ENCODE results near the gene CREB3L2. TPM values are rescaled to one million over a fixed set of nuclear protein-coding genes. Genes with fewer than 3 reads are reported as not detected.

CREB3L2 gene
- polyA plus RNA-seq, 1 of the 3 experiments (the other 2 are of a cell fraction): 22.9 TPM

DNA sequence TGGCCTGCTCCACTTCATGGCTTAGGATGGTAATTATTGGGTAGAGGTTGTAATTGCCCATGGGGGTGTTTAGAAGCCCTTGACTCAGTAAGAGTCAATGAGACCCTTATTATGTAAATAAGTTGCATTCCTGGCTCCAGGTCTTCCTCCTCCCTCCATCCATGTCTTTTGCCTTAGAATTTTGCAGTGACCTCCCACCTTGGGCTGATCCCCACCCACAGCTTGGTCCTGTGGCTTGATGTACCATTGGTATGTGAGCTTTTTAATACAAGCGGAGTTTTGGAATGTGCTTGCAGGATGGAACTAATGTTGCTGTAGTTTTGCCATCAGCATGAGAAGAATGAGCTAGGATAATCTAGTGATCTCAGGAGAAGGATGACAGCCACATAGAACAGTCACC is 81.9 kb downstream of the CREB3L2 start:
- Histone ChIP-seq H3K9ac (no peak overlapping the region), H3K4me1 (ENCODE audit: control insufficient read depth in 1 of 2, insufficient read depth in 2 of 2, low read depth in 1 of 2, low read length in 1 of 2) (peaks cover 9 to 14% of the 10 kb centered on the region in 2 experiments; a peak in 3 of 4 replicates), H4K20me1 (ENCODE audit: insufficient read depth) (no peaks in the 10 kb centered on the region), H3K27ac (ENCODE audit: low read depth in 2 of 2, low read length in 1 of 2) (no peak overlapping the region), H3K79me2 (ENCODE audit: insufficient read depth) (peaks cover 95% of the 10 kb centered on the region), H3K9me2 (no peaks in the 10 kb centered on the region), H3K4me3 (ENCODE audit: low read depth in 2 of 2, low read length in 1 of 2) (no peak overlapping the region), H3F3A (replicated peaks; ENCODE audit: insufficient read depth) (peaks cover 17% of the 10 kb centered on the region), H3K9me3 (no peaks in the 10 kb centered on the region), H3K36me3 (replicated peaks in 1 of 2; ENCODE audit: control insufficient read depth in 1 of 2, insufficient read depth in 2 of 2, low read length in 1 of 2) (peaks cover 13 to 27% of the 10 kb centered on the region in 2 experiments), H2AFZ (ENCODE audit: low read depth) (no peak overlapping the region), H3K27me3 (ENCODE audit: insufficient read depth) (no peaks in the 10 kb centered on the region), H3K4me2 (no peak overlapping the region)
- no peak for TF ChIP-seq USF1 (IDR thresholded peaks at IDR 0.05; ENCODE audit: borderline replicate concordance, low read depth)
- TF ChIP-seq TAF1 (IDR thresholded peaks at IDR 0.05; ENCODE audit: borderline replicate concordance, low read depth, low read length): no peak
- POLR2A ChIA-PET: no interaction called here
- CTCF ChIA-PET: interaction anchor here (0.6 to 2.2 kb wide), 6 partner anchors 16 to 1114 kb away, joined by 3 to 15 read pairs (median 8); partner anchors contain the start of gene CREB3L2
- 82% methylated on average over 1 of the region's 1 CpG for WGBS (ENCODE audit: low lambda C conversion rate)
- no peak for DNase-seq

DNA sequence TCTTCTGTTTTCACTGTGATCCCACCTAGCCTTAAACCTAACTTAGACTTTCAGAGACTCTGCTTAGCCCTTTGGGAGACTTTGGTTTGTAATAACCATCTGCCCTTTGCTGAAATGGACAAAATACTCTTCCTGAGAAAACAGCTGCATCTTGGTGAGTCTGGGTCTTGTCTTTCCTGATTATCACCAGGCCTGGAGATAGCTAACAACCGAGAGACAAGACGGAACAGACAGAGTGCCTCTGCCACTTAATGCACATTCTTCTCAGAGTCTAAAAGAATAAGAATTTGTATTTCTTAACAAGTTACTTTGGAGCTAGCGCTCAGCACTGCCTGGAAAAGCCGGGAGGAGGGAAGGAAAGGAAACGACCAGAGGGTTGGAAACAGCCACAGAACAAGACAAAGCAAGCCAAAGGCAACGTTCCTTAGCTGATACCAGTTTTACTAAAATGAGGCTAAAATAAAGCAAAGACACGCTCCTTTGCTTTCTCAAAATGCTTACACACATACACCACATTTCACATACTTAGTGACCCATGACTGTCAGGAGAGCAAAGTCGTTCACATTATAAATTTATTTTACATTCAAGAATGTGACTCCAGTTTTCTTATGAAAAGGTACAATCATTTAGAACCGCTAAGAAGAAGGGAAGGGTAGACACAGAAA is 84.8 kb downstream of the CREB3L2 start:
- WGBS (ENCODE audit: low lambda C conversion rate): 74% methylated on average over 9 of the region's 9 CpGs
- no peak for DNase-seq
- H3K9ac ChIP-seq: no peak overlapping the region
- H3K4me2 ChIP-seq: no peak overlapping the region
- ChIA-PET POLR2A (interaction anchor here (0.7 kb wide), 1 partner anchor 12 kb away, joined by 3 read pairs; no protein-coding TSS in a partner anchor), CTCF (interaction anchor here (0.7 to 20.5 kb wide), 6 partner anchors 13 to 311 kb away, joined by 3 to 642 read pairs (median 8); partner anchors contain the start of gene CREB3L2)
- H3K27me3 ChIP-seq (ENCODE audit: insufficient read depth): no peaks in the 10 kb centered on the region
- H3K9me2 ChIP-seq: no peaks in the 10 kb centered on the region
- H3K27ac ChIP-seq (ENCODE audit: low read depth in 2 of 2, low read length in 1 of 2): peak overlapping the region in 1 of 2 experiments; percentile 62; a peak in 2 of 4 replicates
- no peaks in the 10 kb centered on the region for H4K20me1 ChIP-seq (ENCODE audit: insufficient read depth)
- no peak overlapping the region for H3K4me3 ChIP-seq (ENCODE audit: low read depth in 2 of 2, low read length in 1 of 2)
- H3F3A ChIP-seq (replicated peaks; ENCODE audit: insufficient read depth): no peaks in the 10 kb centered on the region
- no peak for TF ChIP-seq CHD2 (IDR thresholded peaks at IDR 0.05; ENCODE audit: low read length, partially characterized antibody)
- TF ChIP-seq TCF12 (IDR thresholded peaks at IDR 0.05): no peak; the same call in 1 of the 2 replicates
- TF ChIP-seq FOXJ3 (CRISPR knock-in tag; IDR thresholded peaks at IDR 0.05): no peak
- TF ChIP-seq POLR2AphosphoS5 (IDR thresholded peaks at IDR 0.05; ENCODE audit: low read depth, low read length): no peak
- no peak for TF ChIP-seq NFIC (IDR thresholded peaks at IDR 0.05; ENCODE audit: borderline replicate concordance)
- TF ChIP-seq RFX5 (IDR thresholded peaks at IDR 0.05; ENCODE audit: low read length): no peak
- TF ChIP-seq, protein P1, sequence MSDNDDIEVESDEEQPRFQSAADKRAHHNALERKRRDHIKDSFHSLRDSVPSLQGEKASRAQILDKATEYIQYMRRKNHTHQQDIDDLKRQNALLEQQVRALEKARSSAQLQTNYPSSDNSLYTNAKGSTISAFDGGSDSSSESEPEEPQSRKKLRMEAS (IDR thresholded peaks at IDR 0.05; ENCODE audit: low read depth): no peak
- TF ChIP-seq TEAD4 (IDR thresholded peaks at IDR 0.05; ENCODE audit: borderline replicate concordance, insufficient read depth): no peak
- no peak for TF ChIP-seq NRF1 (IDR thresholded peaks at IDR 0.05; ENCODE audit: low read depth, low read length)
- TF ChIP-seq GABPA (IDR thresholded peaks at IDR 0.05; ENCODE audit: low read depth): no peak
- no peak for TF ChIP-seq EZH2phosphoT487 (IDR thresholded peaks at IDR 0.05; ENCODE audit: borderline replicate concordance, low read depth)
- TF ChIP-seq, protein P2, sequence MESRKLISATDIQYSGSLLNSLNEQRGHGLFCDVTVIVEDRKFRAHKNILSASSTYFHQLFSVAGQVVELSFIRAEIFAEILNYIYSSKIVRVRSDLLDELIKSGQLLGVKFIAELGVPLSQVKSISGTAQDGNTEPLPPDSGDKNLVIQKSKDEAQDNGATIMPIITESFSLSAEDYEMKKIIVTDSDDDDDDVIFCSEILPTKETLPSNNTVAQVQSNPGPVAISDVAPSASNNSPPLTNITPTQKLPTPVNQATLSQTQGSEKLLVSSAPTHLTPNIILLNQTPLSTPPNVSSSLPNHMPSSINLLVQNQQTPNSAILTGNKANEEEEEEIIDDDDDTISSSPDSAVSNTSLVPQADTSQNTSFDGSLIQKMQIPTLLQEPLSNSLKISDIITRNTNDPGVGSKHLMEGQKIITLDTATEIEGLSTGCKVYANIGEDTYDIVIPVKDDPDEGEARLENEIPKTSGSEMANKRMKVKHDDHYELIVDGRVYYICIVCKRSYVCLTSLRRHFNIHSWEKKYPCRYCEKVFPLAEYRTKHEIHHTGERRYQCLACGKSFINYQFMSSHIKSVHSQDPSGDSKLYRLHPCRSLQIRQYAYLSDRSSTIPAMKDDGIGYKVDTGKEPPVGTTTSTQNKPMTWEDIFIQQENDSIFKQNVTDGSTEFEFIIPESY (IDR thresholded peaks at IDR 0.05; ENCODE audit: borderline replicate concordance, low read depth): no peak
- TF ChIP-seq, protein P3, sequence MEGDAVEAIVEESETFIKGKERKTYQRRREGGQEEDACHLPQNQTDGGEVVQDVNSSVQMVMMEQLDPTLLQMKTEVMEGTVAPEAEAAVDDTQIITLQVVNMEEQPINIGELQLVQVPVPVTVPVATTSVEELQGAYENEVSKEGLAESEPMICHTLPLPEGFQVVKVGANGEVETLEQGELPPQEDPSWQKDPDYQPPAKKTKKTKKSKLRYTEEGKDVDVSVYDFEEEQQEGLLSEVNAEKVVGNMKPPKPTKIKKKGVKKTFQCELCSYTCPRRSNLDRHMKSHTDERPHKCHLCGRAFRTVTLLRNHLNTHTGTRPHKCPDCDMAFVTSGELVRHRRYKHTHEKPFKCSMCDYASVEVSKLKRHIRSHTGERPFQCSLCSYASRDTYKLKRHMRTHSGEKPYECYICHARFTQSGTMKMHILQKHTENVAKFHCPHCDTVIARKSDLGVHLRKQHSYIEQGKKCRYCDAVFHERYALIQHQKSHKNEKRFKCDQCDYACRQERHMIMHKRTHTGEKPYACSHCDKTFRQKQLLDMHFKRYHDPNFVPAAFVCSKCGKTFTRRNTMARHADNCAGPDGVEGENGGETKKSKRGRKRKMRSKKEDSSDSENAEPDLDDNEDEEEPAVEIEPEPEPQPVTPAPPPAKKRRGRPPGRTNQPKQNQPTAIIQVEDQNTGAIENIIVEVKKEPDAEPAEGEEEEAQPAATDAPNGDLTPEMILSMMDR (IDR thresholded peaks at IDR 0.05): no peak
- no peak for TF ChIP-seq ELF1 (IDR thresholded peaks at IDR 0.05)
- no peak for TF ChIP-seq MXI1 (IDR thresholded peaks at IDR 0.05; ENCODE audit: low read depth, low read length)
- no peak for TF ChIP-seq MEF2A (IDR thresholded peaks at IDR 0.05; ENCODE audit: borderline replicate concordance, low read depth)
- TF ChIP-seq RAD21 (IDR thresholded peaks at IDR 0.05; ENCODE audit: low read length): no peak
- no peak for TF ChIP-seq YY1 (IDR thresholded peaks at IDR 0.05; ENCODE audit: low read depth)
- no peaks in the 10 kb centered on the region for H3K9me3 ChIP-seq
- no peak overlapping the region for H2AFZ ChIP-seq (ENCODE audit: low read depth)
- peaks cover 0 to 9% of the 10 kb centered on the region in 2 experiments; a peak in 1 of 4 replicates for H3K4me1 ChIP-seq (ENCODE audit: control insufficient read depth in 1 of 2, insufficient read depth in 2 of 2, low read depth in 1 of 2, low read length in 1 of 2)
- peaks cover 90% of the 10 kb centered on the region for H3K79me2 ChIP-seq (ENCODE audit: insufficient read depth)
- peaks cover 21 to 49% of the 10 kb centered on the region in 2 experiments for H3K36me3 ChIP-seq (replicated peaks in 1 of 2; ENCODE audit: control insufficient read depth in 1 of 2, insufficient read depth in 2 of 2, low read length in 1 of 2)

Data from SK-N-SH (cell line).